Sigmoid colon (tissue), 4 donors: Measurements from ENCODE around the gene CYB561A3.

Source experiments
- EP300 ChIP-seq, 4 donors: sonication (generic); formaldehyde crosslinking; IDR thresholded peaks; one replicate each; pipeline ENCODE4 v1.6.1; 2017; ENCODE audit warnings: antibody characterized with exemption in 4 of 4
- POLR2A ChIP-seq, 2 donors: fragments of 450-650 bp; IDR thresholded peaks; one replicate each; pipeline ENCODE4 v1.6.1; 2016; ENCODE audit warnings: antibody characterized with exemption in 2 of 2, mild to moderate bottlenecking in 2 of 2, moderate library complexity in 2 of 2
- TF ChIP-seq, protein P1 (sequence below), 4 experiments: fragments of 450-650 bp in 3 of 4; fragments of 200-600 bp in 1 of 4; IDR thresholded peaks; one replicate each; pipeline ENCODE4 v1.5.1; 2016 to 2019; ENCODE audit warnings: antibody characterized with exemption in 4 of 4, mild to moderate bottlenecking in 3 of 4, moderate library complexity in 2 of 4

DNA sequence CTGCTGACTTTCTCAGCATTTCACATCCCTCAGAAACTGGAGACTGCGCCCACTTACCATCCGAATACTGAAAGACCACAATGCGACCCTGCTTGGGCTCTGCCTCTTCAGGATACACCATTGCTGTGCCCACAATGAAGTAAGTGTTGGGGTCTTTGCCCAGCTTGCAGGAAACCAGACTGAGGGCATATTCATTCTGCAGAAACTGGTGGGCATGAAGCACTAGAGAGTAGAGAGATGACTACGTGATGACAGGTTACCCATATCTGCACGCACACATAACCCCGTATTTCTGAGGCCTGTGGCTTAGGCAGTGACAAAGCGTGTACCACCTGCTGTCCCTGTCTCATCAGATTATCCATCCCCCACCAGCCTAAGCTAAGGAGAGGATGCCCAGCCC is 51.9 kb downstream of the CYB561A3 start:
- TF ChIP-seq POLR2A (IDR thresholded peaks at IDR 0.05) (no peak), EP300 (IDR thresholded peaks at IDR 0.05) (no peak)
- TF ChIP-seq, protein P1, sequence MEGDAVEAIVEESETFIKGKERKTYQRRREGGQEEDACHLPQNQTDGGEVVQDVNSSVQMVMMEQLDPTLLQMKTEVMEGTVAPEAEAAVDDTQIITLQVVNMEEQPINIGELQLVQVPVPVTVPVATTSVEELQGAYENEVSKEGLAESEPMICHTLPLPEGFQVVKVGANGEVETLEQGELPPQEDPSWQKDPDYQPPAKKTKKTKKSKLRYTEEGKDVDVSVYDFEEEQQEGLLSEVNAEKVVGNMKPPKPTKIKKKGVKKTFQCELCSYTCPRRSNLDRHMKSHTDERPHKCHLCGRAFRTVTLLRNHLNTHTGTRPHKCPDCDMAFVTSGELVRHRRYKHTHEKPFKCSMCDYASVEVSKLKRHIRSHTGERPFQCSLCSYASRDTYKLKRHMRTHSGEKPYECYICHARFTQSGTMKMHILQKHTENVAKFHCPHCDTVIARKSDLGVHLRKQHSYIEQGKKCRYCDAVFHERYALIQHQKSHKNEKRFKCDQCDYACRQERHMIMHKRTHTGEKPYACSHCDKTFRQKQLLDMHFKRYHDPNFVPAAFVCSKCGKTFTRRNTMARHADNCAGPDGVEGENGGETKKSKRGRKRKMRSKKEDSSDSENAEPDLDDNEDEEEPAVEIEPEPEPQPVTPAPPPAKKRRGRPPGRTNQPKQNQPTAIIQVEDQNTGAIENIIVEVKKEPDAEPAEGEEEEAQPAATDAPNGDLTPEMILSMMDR (IDR thresholded peaks at IDR 0.05): no peak
